C1 segment of cervical spinal cord (tissue), 14 donors: ENCODE data around the gene HIVEP3.

Experiments used
- DNase-seq, 14 donors: peaks; one replicate each; lab custom pipeline; 2025; lab: John Stamatoyannopoulos, UW

HIVEP3 gene

GRCh38 chr1:41849211-41849759 is 69.4 kb downstream of the HIVEP3 start:
- no peak for DNase-seq

- DNase-seq, result peak in 1 of 14 donors; percentile 54
Measured at GRCh38 chr1:41848216-41848952, 70.3 kb downstream of the HIVEP3 start.

GRCh38 chr1:41847733-41848132 is 71.0 kb downstream of the HIVEP3 start:
- DNase-seq, result peak in 1 of 14 donors; percentile 32

GRCh38 chr1:41846625-41847405 is 71.9 kb downstream of the HIVEP3 start:
- DNase-seq, result peak in 1 of 14 donors; percentile 10

GRCh38 chr1:41844781-41845272 is 73.9 kb downstream of the HIVEP3 start:
- DNase-seq, result no peak

- no peak for DNase-seq
Measured at GRCh38 chr1:41844255-41844654, 74.5 kb downstream of the HIVEP3 start.

GRCh38 chr1:41842993-41843755 is 75.5 kb downstream of the HIVEP3 start:
- peak in 1 of 14 donors; percentile 13 for DNase-seq

- no peak for DNase-seq
Measured at GRCh38 chr1:41842326-41842725, 76.4 kb downstream of the HIVEP3 start.

GRCh38 chr1:41840592-41841246 is 78.0 kb downstream of the HIVEP3 start:
- peak in 2 of 14 donors; percentile 7 to 29 for DNase-seq

GRCh38 chr1:41838266-41838665 is 80.5 kb downstream of the HIVEP3 start:
- no peak for DNase-seq

- DNase-seq, result peak in 1 of 14 donors; percentile 79
Measured at GRCh38 chr1:41837691-41838090, 81.0 kb downstream of the HIVEP3 start.

GRCh38 chr1:41835485-41835884 is 83.2 kb downstream of the HIVEP3 start:
- DNase-seq, result no peak

GRCh38 chr1:41833519-41834000 is 85.2 kb downstream of the HIVEP3 start:
- no peak for DNase-seq

- no peak for DNase-seq
Measured at GRCh38 chr1:41830726-41831125, 88.0 kb downstream of the HIVEP3 start.

- DNase-seq, result no peak
Measured at GRCh38 chr1:41827991-41828570, 90.6 kb downstream of the HIVEP3 start.

GRCh38 chr1:41823471-41823870 is 95.3 kb downstream of the HIVEP3 start:
- DNase-seq, result no peak

- DNase-seq, result no peak
Measured at GRCh38 chr1:41822866-41823265, 95.9 kb downstream of the HIVEP3 start.

GRCh38 chr1:41819843-41820242 is 98.9 kb downstream of the HIVEP3 start:
- no peak for DNase-seq

- DNase-seq, result no peak
Measured at GRCh38 chr1:41819069-41819468, 99.7 kb downstream of the HIVEP3 start.

- no peak for DNase-seq
Measured at GRCh38 chr1:41816061-41816460, 102.7 kb downstream of the HIVEP3 start.
